NCI-H128 (cell line): ENCODE measurements around the gene TRIP11.
"Not testable (repeated sequence)": the region's sequence is repeated elsewhere in the genome, so short reads cannot be mapped to it uniquely, and the experiment has no call there.

Experiments
- DNase-seq: peaks from one replicate; lab custom pipeline; 2025; ENCODE audit not compliant: unreplicated experiment; lab: John Stamatoyannopoulos, UW

The TRIP11 gene

GRCh38 chr14:92039719-92040430 is at the start of gene TRIP11:
TRIP11 (minus strand) TSS chr14:92040059; CDS start chr14:92039685, 374 bp downstream.
- peak; percentile 87 for DNase-seq

- DNase-seq, result no peak
Measured at GRCh38 chr14:92088494-92088893, 48.6 kb upstream of the TRIP11 start.

GRCh38 chr14:92074555-92074954 is 34.7 kb upstream of the TRIP11 start:
- DNase-seq, result no peak

- DNase-seq, result no peak
Measured at GRCh38 chr14:92058006-92058917, 18.4 kb upstream of the TRIP11 start.

- DNase-seq, result no peak
Measured at GRCh38 chr14:92049781-92050180, 9.9 kb upstream of the TRIP11 start.

- DNase-seq, result not testable (repeated sequence)
Measured at GRCh38 chr14:92049221-92049620, 9.4 kb upstream of the TRIP11 start.

- DNase-seq, result not testable (repeated sequence)
Measured at GRCh38 chr14:92045904-92046303, 6.0 kb upstream of the TRIP11 start.

- not testable (repeated sequence) for DNase-seq
Measured at GRCh38 chr14:92041766-92042165, 1.9 kb upstream of the TRIP11 start.

GRCh38 chr14:92041203-92041602 is 1.3 kb upstream of the TRIP11 start:
- no peak for DNase-seq

- no peak for DNase-seq
Measured at GRCh38 chr14:92040431-92041051, 682 bp upstream of the TRIP11 start.

- DNase-seq, result no peak
Measured at GRCh38 chr14:92039063-92039718, 668 bp downstream of the TRIP11 start.

- no peak for DNase-seq
Measured at GRCh38 chr14:92037989-92038388, 1.9 kb downstream of the TRIP11 start.

GRCh38 chr14:92035890-92036289 is 4.0 kb downstream of the TRIP11 start:
- no peak for DNase-seq

GRCh38 chr14:92033906-92034687 is 5.8 kb downstream of the TRIP11 start:
- no peak for DNase-seq

GRCh38 chr14:92033433-92033832 is 6.4 kb downstream of the TRIP11 start:
- DNase-seq, result no peak

GRCh38 chr14:92026548-92027190 is 13.2 kb downstream of the TRIP11 start:
- no peak for DNase-seq

- DNase-seq, result no peak
Measured at GRCh38 chr14:92022036-92022435, 17.8 kb downstream of the TRIP11 start.

GRCh38 chr14:92021523-92021922 is 18.3 kb downstream of the TRIP11 start:
- no peak for DNase-seq

GRCh38 chr14:92014040-92014439 is 25.8 kb downstream of the TRIP11 start:
- DNase-seq, result no peak
